Measurements from ENCODE around the gene BAIAP2.

The BAIAP2 gene

GRCh38 chr17:81125573-81126081 lies 90.7 kb downstream of the BAIAP2 start:
- no peak for DNase-seq (ENCODE audit: low spot score)

DNA sequence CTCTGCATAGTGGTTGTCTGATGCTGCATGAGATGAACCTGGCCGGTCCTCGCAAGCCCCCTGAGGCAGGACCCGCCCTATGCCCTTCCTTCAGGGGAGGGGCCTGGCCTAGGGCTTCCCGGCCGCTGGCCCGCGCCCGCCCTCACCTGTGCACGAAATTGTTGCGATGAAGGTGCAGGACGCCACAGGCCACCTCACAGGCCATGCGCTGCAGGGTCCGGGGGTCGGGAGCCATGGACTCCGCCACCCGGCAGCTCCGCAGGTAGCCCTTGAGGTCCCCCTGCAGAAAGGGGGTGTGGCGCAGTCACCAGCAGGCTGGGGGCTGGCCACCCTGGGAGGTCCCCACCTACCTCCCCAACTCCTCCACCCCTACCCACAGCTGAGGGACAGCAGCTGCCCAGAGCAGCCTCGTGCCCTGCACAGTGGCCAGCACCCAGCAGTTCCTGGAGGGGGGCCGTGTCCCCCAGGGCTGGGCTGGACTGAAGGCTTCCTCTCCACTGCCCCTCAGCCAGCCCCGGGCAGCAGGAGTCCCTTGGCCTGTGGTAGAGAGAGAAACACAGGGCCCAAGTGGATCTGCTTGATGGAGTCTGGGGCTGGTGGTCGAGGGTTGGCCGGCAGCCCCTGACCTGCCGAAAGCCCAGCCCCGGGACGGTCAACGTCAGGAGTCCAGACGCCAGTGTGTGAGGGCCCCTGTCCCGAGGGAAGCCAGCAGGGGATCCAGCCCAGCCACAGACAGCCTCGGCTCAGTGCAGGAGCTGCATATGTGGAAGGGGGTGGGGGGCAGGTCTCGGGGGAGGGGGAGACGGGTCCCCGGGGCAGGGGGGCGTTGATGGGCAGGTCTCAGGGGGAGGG lies 91.6 kb downstream of the BAIAP2 start:
- DNase-seq (ENCODE audit: low spot score): no peak

DNA sequence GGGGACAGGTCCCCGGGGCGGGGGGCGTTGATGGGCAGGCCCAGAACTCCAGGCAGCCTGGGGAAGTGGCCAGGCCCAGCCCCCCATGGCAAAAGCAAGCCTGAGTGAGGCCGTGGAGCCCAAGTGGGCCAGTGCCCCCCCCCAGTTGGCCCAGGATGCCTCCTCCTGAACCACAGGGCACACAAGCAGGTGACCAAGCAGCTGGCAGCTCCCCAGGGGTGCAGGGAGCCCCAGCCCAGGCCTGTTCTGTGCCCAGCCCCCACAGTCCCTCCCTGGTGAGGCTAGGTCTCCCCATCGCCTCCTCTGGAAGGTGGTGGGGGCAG lies 92.1 kb downstream of the BAIAP2 start:
- no peak for DNase-seq (ENCODE audit: low spot score)

GRCh38 chr17:81127526-81128177 lies 92.7 kb downstream of the BAIAP2 start:
- no peak for DNase-seq (ENCODE audit: low spot score)

DNA sequence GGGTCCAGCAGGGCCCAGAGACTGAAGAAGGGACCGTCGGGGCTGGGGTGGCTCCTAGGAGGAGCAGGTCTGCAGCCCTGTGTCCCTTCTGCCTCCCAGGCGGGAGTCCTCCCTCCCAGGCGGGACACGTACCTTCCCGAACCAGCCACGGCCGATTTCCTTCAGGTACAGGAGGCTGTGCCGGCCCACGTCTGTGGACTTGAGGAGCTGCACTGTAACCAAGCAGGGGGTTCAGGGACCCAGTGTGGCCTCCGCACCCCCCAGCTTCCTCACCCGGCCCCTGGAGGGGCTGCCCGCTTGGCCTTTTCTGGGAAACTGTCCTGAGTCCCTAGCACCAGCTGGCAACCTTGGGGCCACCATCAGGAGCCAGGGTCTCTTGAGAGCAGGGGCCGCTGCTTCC lies 93.4 kb downstream of the BAIAP2 start:
- DNase-seq (ENCODE audit: low spot score): no peak

- no peak for DNase-seq (ENCODE audit: low spot score)
Measured at GRCh38 chr17:81128774-81129173, 93.8 kb downstream of the BAIAP2 start.

GRCh38 chr17:81129289-81129688 lies 94.3 kb downstream of the BAIAP2 start:
- no peak for DNase-seq (ENCODE audit: low spot score)

DNA sequence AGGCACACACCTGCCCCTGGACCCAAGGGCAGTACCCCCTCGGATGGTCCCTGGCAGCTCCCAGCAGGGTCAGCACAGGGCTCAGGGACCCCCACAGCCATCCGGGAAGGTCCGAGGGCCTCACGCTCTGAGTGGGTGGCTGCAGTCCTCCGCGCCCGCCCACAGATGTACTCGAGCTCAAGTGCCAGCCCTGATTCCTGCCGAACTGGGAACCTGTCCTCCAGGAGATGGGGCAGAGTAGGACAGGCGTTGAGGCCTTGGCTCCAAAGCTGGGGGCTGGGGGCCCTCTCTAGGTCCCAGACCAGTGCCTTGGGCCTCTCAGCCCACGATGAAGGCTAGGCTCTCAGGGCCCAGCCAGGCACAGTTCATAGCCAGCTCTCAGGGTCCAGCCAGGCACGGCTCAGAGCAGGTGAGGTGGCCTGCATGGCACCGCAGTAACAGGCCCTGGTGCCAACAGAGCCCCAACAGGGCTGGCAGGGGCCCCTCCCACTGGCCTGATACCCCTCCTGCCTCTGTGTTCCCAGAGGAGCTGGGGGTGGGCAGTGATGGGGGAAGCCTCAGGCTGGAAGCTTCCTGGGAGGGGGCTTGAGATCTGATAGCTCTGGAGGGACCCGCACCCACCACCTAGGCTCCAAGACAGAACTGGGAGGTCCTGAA lies 94.9 kb downstream of the BAIAP2 start:
- no peak for DNase-seq (ENCODE audit: low spot score)

DNA sequence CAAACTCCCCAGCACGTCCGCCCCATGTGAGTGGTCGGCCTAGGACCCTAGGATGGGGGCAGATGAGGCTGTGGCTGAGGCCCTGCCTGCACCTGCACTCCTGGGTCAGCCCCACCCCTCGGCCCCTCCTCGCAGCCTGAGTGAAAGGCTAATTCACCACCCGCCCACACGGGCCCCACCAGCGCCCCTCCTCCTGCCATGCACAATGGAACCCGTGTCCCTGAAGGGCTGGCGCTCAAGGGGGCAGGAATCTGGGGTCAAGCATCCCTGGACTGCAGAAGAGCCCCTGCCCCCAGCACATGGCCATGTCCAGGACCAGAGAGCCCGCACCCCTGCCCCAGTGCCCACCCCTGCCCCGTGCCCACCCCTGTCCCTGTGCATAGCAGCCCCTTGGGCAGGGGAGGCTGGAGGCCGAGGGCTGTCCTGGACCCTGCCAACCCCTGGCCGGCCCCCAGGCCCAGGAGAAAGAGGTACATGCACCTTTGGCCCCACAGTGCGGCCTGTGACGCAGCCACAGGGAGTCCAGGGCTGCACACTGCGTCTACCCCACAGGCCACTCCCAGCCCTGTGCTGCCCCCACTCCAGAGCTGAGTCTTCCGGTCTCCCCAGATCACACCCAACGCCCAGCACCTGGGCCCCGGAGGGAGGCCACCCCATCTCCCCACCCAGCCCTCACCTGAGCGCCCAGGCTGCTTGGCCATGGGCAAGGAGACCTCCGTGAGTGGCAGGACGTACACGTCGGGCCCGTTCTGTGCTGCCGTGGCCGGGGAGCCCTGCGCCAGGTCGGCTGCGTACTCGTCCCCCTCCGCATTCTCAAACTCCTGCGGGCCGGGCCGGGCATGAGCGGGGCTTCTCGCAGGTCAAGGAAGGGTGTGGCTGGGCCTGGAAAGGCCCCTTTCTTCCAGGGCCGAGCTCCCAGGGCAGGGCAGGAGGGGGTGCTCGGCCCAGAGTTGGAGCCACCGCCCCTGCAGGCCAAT lies 95.7 kb downstream of the BAIAP2 start:
- DNase-seq (ENCODE audit: low spot score): no peak

- DNase-seq (ENCODE audit: low spot score): peak; percentile 33
Measured at GRCh38 chr17:81131486-81132196, 96.7 kb downstream of the BAIAP2 start.

GRCh38 chr17:81132197-81132540 lies 97.2 kb downstream of the BAIAP2 start:
- no peak for DNase-seq (ENCODE audit: low spot score)

GRCh38 chr17:81132770-81133723 lies 98.1 kb downstream of the BAIAP2 start:
- DNase-seq (ENCODE audit: low spot score): no peak

GRCh38 chr17:81134064-81134781 lies 99.3 kb downstream of the BAIAP2 start:
- DNase-seq (ENCODE audit: low spot score): no peak

GRCh38 chr17:81135505-81136278 lies 100.7 kb downstream of the BAIAP2 start:
- DNase-seq (ENCODE audit: low spot score): no peak

DNA sequence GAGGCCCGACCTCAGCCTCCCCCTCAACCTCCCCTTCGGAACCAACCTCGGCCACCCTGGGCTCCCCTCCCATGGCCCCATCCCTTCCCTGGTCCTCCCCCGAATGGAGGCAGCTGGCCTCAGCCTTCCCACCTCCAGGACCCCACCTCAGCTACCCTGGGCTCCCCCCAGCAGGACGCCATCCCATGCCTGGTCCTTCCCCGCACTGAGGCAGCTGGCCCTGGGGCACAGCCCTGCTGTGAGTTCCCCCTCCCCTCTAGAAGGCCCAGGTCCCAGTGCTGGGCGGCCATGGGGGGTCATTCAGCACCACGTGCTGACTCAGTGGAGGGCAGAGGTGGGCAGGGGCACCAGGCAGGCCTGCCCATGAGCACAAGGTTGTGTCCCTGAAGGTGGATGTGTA lies 101.4 kb downstream of the BAIAP2 start:
- no peak for DNase-seq (ENCODE audit: low spot score)

DNA sequence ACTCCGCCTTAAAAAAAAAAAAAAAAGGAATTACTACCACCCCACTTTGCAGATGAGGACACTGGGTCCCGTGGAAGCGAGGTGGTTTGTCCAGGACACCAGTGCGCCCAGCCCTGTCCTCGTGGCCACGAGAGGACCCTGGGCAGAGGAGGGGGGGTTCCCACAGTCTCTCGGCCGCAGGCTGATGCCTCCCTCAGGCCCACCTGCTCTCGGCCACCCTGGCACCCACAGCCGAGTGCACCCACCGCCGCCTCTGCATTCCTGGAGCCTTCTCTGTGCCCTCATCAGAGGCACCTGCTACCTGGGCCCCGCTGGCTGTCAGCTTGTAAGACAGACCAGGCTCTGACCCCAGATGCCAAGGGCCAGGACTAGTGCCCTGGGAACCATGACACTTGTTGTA lies 102.3 kb downstream of the BAIAP2 start:
- no peak for DNase-seq (ENCODE audit: low spot score)

GRCh38 chr17:81138083-81138482 lies 103.1 kb downstream of the BAIAP2 start:
- DNase-seq (ENCODE audit: low spot score): no peak

DNA sequence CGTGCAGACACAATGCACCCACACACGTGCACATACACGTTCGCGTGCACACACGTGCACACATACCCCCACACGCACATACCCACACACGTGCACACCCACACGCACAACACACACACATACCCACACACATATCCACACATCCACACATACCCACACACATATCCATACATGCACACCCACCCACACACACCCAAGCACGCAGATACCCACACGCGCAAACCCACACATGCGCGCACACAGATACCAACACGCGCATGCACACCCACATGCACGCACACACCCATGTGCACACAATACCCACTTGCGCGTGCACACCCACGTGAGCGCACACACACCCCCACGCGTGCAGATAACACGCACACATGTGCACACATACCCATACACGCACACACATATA lies 103.5 kb downstream of the BAIAP2 start:
- no peak for DNase-seq (ENCODE audit: low spot score)

- DNase-seq (ENCODE audit: low spot score): no peak
Measured at GRCh38 chr17:81139428-81139827, 104.5 kb downstream of the BAIAP2 start.
